ENCODE measurements around the gene HIPK3. TPM values are rescaled to one million over a fixed set of nuclear protein-coding genes. Genes with fewer than 3 reads are reported as not detected.

HIPK3 gene
- total and polyA plus RNA-seq, 2 donors (not counting 3 experiments of a cell fraction or from before 2014, with no cell fraction given), result 13.3 to 36.1 TPM

DNA sequence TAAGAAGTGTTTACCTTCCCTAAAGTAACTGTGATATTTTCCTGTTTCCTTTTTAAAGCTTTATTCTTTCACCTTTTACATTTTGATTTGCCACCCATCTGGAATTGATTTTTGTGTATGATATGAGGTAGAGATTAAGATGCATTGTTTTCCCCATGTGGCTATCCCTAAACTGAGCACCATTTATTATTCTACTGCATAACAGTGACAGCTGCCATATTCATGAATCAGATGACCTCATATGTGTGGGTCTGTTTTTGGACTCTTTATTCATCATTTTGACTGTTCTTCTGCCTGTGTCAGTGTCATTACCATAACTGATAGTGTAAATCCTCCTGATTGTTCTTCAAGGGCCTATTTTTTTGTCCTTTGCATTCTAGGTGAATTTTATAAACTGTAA is 50.8 kb downstream of the HIPK3 start:
- POLR2A ChIA-PET, result no interaction called here
- H3K36me3 ChIP-seq (ENCODE audit: control insufficient read depth in 2 of 2, extremely low read depth in 1 of 2, insufficient read depth in 2 of 2, low read length in 2 of 2), result no peaks in the 10 kb centered on the region
- no peaks in the 10 kb centered on the region for H3K9me1 ChIP-seq (replicated peaks; ENCODE audit: control insufficient read depth, extremely low read depth, insufficient read depth, low read length)
- no peak overlapping the region for H3K4me3 ChIP-seq (replicated peaks in 1 of 3; ENCODE audit: insufficient read depth in 1 of 3, low read depth in 1 of 3, low read length in 3 of 3)
- H2AFZ ChIP-seq (ENCODE audit: low read depth, low read length), result no peak overlapping the region
- FAIRE-seq, result peak; percentile 28
- dilution Hi-C loops (cut with MboI; ENCODE audit: extremely low pct_ligation_motif_present, low sequenced_read_pairs), result no loop called here
- intact Hi-C loops (cut with micrococcal nuclease), result no loop called here
- no peaks in the 10 kb centered on the region for H3K27me3 ChIP-seq (ENCODE audit: control insufficient read depth in 2 of 2, insufficient read depth in 2 of 2, low read length in 2 of 2)
- BruUV-seq (replicated peaks), result no TSS peak
- no peaks in the 10 kb centered on the region for H3K9me3 ChIP-seq (replicated peaks; ENCODE audit: control insufficient read depth, insufficient read depth, low read length)
- H3K9ac ChIP-seq (replicated peaks; ENCODE audit: extremely low read depth, insufficient read depth, low read length), result no peak overlapping the region
- DNase-seq (ENCODE audit: low read depth, low spot score), result no peak
- H3K27ac ChIP-seq (ENCODE audit: insufficient read depth, low read depth, low read length), result no peak overlapping the region
- H3K4me2 ChIP-seq (ENCODE audit: insufficient read depth, low read length), result no peak overlapping the region
- TF ChIP-seq POLR2AphosphoS5 (IDR thresholded peaks at IDR 0.05; ENCODE audit: insufficient read depth, low read depth, low read length) (no peak), POLR2A (IDR thresholded peaks at IDR 0.05; ENCODE audit: low read depth, low read length) (no peak), MYC (IDR thresholded peaks at IDR 0.05; ENCODE audit: low read depth, low read length) (no peak), GATA2 (IDR thresholded peaks at IDR 0.05; ENCODE audit: insufficient read depth, insufficient read length, low read depth, low read length) (no peak), JUN (IDR thresholded peaks at IDR 0.05; ENCODE audit: borderline replicate concordance, insufficient read depth, insufficient read length, low read depth) (no peak), EZH2 (IDR thresholded peaks at IDR 0.05; ENCODE audit: borderline replicate concordance, low read depth, low read length, severe bottlenecking) (no peak), FOS (IDR thresholded peaks at IDR 0.05; ENCODE audit: borderline replicate concordance, insufficient read depth, low read length) (no peak)
- TF ChIP-seq, protein P1, sequence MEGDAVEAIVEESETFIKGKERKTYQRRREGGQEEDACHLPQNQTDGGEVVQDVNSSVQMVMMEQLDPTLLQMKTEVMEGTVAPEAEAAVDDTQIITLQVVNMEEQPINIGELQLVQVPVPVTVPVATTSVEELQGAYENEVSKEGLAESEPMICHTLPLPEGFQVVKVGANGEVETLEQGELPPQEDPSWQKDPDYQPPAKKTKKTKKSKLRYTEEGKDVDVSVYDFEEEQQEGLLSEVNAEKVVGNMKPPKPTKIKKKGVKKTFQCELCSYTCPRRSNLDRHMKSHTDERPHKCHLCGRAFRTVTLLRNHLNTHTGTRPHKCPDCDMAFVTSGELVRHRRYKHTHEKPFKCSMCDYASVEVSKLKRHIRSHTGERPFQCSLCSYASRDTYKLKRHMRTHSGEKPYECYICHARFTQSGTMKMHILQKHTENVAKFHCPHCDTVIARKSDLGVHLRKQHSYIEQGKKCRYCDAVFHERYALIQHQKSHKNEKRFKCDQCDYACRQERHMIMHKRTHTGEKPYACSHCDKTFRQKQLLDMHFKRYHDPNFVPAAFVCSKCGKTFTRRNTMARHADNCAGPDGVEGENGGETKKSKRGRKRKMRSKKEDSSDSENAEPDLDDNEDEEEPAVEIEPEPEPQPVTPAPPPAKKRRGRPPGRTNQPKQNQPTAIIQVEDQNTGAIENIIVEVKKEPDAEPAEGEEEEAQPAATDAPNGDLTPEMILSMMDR (IDR thresholded peaks at IDR 0.05; ENCODE audit: extremely low read depth in 1 of 2, insufficient read depth in 1 of 2, low read depth in 1 of 2, low read length in 2 of 2), result no peak
- TF ChIP-seq, protein P2, sequence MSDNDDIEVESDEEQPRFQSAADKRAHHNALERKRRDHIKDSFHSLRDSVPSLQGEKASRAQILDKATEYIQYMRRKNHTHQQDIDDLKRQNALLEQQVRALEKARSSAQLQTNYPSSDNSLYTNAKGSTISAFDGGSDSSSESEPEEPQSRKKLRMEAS (IDR thresholded peaks at IDR 0.05; ENCODE audit: insufficient read depth, insufficient read length), result no peak
- peaks cover 8% of the 10 kb centered on the region for H4K20me1 ChIP-seq (replicated peaks; ENCODE audit: control insufficient read depth, extremely low read depth, insufficient read depth, low read length)
- CTCF ChIA-PET, result no interaction called here
- H3K79me2 ChIP-seq (ENCODE audit: control insufficient read depth, insufficient read depth, low read length), result peaks cover 62% of the 10 kb centered on the region
- no peaks in the 10 kb centered on the region for H3K4me1 ChIP-seq (ENCODE audit: control insufficient read depth, extremely low read depth, insufficient read depth, low read length)
